ENCODE data around the gene TBC1D22A.
"Not testable (repeated sequence)": the region's sequence is repeated elsewhere in the genome, so short reads cannot be mapped to it uniquely, and the experiment has no call there.

The TBC1D22A gene

GRCh38 chr22:46815559-46815895 is 53.1 kb downstream of the TBC1D22A start:
- DNase-seq = no peak

- no peak for DNase-seq
These were observed 53.7 kb downstream of the TBC1D22A start for GRCh38 chr22:46815896-46816731.

- not testable (repeated sequence) for DNase-seq
These were observed 54.9 kb downstream of the TBC1D22A start for GRCh38 chr22:46817390-46817789.

- no peak for DNase-seq
These were observed 60.8 kb downstream of the TBC1D22A start for GRCh38 chr22:46823248-46823647.

- no peak for DNase-seq
These were observed 61.2 kb downstream of the TBC1D22A start for GRCh38 chr22:46823654-46824053.

- no peak for DNase-seq
These were observed 62.0 kb downstream of the TBC1D22A start for GRCh38 chr22:46824344-46824909.

GRCh38 chr22:46824980-46825544 is 62.6 kb downstream of the TBC1D22A start:
- DNase-seq = no peak

GRCh38 chr22:46826438-46827135 is 64.1 kb downstream of the TBC1D22A start:
- no peak for DNase-seq

- no peak for DNase-seq
These were observed 64.8 kb downstream of the TBC1D22A start for GRCh38 chr22:46827136-46827780.

GRCh38 chr22:46827781-46828180 is 65.3 kb downstream of the TBC1D22A start:
- no peak for DNase-seq

GRCh38 chr22:46828323-46828900 is 66.0 kb downstream of the TBC1D22A start:
- DNase-seq = no peak

GRCh38 chr22:46829117-46829891 is 66.9 kb downstream of the TBC1D22A start:
- DNase-seq = peak; percentile 42

GRCh38 chr22:46829941-46830715 is 67.7 kb downstream of the TBC1D22A start:
- peak; percentile 54 for DNase-seq

- DNase-seq = no peak
These were observed 68.4 kb downstream of the TBC1D22A start for GRCh38 chr22:46830841-46831240.

GRCh38 chr22:46833228-46833627 is 70.8 kb downstream of the TBC1D22A start:
- no peak for DNase-seq

GRCh38 chr22:46834021-46834737 is 71.7 kb downstream of the TBC1D22A start:
- DNase-seq = no peak

- DNase-seq = no peak
These were observed 72.8 kb downstream of the TBC1D22A start for GRCh38 chr22:46835288-46835687.

- no peak for DNase-seq
These were observed 73.2 kb downstream of the TBC1D22A start for GRCh38 chr22:46835693-46836092.

- DNase-seq = no peak
These were observed 79.1 kb downstream of the TBC1D22A start for GRCh38 chr22:46841522-46841921.

GRCh38 chr22:46842606-46843005 is 80.2 kb downstream of the TBC1D22A start:
- no peak for DNase-seq

Data from right hindlimb (tissue), 1 donor.